H1 (cell line): ENCODE data around the gene CITED1. TPM values are rescaled to one million over a fixed set of nuclear protein-coding genes. Genes with fewer than 3 reads are reported as not detected.

Experiments used
- polyA plus RNA-seq, 7 experiments: library from polyadenylated mRNA; depleted of rRNA in 3 of 7; stranded (reverse) in 5 of 7; unstranded in 2 of 7; fragments of >200 nt in 5 of 7; fragments of 200-250 nt in 2 of 7; gene quantifications; 1 replicate in 5 of 7; 2 replicates in 1 of 7; 4 replicates in 1 of 7; pipeline versions ENCODE4 v1.2.1 to v1.2.3, GENCODE V29; 2011 to 2013; ENCODE audit warnings: missing spikeins in 2 of 7, mixed read lengths in 2 of 7
- total RNA-seq: library from RNA; stranded (reverse); fragmentation: NEBNext Ultra II Directional; extraction: Animal tissue kit (Norgen Biotek cat#: 25700); gene quantifications from 2 replicates; pipeline ENCODE4 v1.2.1, GENCODE V29; 2021
- TF ChIP-seq, protein P1 (sequence below): fragments of 300-600 bp; sonication (generic); IDR thresholded peaks from 2 replicates; pipeline ENCODE4 v1.7.1; 2012; ENCODE audit warnings: low read length, moderate library complexity, mild to moderate bottlenecking, inconsistent platforms; ENCODE audit not compliant: insufficient replicate concordance

CITED1 gene
- total and polyA plus RNA-seq, 2 of the 8 experiments (the other 6 are each of a cell fraction or from before 2014, with no cell fraction given), result 1.2 to 2.4 TPM

DNA sequence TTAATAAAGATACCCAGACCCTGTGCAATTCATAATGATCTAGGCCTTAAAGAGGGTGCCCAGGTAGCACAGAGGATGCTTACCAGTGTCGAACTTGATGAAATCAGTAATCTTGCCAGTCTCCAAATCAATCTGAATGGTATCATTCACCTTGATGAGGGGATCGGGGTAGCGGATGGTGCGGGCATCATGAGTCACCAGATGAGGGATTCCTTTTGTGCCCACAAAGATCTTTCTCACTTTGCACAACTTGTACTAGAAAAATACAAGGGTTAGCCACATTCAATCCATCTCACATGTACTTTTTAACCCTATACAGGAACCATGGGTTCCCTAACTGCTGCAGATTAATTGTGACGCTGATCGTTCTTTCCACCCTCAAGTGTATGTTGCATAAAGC lies 32.0 kb downstream of the CITED1 start (continued):
- TF ChIP-seq, protein P1, sequence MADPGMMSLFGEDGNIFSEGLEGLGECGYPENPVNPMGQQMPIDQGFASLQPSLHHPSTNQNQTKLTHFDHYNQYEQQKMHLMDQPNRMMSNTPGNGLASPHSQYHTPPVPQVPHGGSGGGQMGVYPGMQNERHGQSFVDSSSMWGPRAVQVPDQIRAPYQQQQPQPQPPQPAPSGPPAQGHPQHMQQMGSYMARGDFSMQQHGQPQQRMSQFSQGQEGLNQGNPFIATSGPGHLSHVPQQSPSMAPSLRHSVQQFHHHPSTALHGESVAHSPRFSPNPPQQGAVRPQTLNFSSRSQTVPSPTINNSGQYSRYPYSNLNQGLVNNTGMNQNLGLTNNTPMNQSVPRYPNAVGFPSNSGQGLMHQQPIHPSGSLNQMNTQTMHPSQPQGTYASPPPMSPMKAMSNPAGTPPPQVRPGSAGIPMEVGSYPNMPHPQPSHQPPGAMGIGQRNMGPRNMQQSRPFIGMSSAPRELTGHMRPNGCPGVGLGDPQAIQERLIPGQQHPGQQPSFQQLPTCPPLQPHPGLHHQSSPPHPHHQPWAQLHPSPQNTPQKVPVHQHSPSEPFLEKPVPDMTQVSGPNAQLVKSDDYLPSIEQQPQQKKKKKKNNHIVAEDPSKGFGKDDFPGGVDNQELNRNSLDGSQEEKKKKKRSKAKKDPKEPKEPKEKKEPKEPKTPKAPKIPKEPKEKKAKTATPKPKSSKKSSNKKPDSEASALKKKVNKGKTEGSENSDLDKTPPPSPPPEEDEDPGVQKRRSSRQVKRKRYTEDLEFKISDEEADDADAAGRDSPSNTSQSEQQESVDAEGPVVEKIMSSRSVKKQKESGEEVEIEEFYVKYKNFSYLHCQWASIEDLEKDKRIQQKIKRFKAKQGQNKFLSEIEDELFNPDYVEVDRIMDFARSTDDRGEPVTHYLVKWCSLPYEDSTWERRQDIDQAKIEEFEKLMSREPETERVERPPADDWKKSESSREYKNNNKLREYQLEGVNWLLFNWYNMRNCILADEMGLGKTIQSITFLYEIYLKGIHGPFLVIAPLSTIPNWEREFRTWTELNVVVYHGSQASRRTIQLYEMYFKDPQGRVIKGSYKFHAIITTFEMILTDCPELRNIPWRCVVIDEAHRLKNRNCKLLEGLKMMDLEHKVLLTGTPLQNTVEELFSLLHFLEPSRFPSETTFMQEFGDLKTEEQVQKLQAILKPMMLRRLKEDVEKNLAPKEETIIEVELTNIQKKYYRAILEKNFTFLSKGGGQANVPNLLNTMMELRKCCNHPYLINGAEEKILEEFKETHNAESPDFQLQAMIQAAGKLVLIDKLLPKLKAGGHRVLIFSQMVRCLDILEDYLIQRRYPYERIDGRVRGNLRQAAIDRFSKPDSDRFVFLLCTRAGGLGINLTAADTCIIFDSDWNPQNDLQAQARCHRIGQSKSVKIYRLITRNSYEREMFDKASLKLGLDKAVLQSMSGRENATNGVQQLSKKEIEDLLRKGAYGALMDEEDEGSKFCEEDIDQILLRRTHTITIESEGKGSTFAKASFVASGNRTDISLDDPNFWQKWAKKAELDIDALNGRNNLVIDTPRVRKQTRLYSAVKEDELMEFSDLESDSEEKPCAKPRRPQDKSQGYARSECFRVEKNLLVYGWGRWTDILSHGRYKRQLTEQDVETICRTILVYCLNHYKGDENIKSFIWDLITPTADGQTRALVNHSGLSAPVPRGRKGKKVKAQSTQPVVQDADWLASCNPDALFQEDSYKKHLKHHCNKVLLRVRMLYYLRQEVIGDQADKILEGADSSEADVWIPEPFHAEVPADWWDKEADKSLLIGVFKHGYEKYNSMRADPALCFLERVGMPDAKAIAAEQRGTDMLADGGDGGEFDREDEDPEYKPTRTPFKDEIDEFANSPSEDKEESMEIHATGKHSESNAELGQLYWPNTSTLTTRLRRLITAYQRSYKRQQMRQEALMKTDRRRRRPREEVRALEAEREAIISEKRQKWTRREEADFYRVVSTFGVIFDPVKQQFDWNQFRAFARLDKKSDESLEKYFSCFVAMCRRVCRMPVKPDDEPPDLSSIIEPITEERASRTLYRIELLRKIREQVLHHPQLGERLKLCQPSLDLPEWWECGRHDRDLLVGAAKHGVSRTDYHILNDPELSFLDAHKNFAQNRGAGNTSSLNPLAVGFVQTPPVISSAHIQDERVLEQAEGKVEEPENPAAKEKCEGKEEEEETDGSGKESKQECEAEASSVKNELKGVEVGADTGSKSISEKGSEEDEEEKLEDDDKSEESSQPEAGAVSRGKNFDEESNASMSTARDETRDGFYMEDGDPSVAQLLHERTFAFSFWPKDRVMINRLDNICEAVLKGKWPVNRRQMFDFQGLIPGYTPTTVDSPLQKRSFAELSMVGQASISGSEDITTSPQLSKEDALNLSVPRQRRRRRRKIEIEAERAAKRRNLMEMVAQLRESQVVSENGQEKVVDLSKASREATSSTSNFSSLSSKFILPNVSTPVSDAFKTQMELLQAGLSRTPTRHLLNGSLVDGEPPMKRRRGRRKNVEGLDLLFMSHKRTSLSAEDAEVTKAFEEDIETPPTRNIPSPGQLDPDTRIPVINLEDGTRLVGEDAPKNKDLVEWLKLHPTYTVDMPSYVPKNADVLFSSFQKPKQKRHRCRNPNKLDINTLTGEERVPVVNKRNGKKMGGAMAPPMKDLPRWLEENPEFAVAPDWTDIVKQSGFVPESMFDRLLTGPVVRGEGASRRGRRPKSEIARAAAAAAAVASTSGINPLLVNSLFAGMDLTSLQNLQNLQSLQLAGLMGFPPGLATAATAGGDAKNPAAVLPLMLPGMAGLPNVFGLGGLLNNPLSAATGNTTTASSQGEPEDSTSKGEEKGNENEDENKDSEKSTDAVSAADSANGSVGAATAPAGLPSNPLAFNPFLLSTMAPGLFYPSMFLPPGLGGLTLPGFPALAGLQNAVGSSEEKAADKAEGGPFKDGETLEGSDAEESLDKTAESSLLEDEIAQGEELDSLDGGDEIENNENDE, result no peak
